Measurements from ENCODE around the gene IRGC. TPM values are rescaled to one million over a fixed set of nuclear protein-coding genes. Genes with fewer than 3 reads are reported as not detected.

Gene IRGC
- total and polyA plus RNA-seq, 2 donors, result 0.02 TPM; not detected in 1

GRCh38 chr19:43688059-43688701 is 27.7 kb upstream of the IRGC start:
- peaks cover 1 to 3% of the 10 kb centered on the region in 2 donors for H3K9me3 ChIP-seq (ENCODE audit: control insufficient read depth in 2 of 2, insufficient read depth in 1 of 2, low read length in 1 of 2)
- H3K36me3 ChIP-seq (ENCODE audit: control insufficient read depth in 2 of 2, insufficient read depth in 2 of 2, low read length in 1 of 2), result no peaks in the 10 kb centered on the region
- no peak overlapping the region for H3K27ac ChIP-seq (ENCODE audit: low read depth in 1 of 2, low read length in 1 of 2)
- no peak for DNase-seq (ENCODE audit: low read depth in 6 of 9, low spot score in 9 of 9)
- no peaks in the 10 kb centered on the region for H3K27me3 ChIP-seq (ENCODE audit: control insufficient read depth in 2 of 2, insufficient read depth in 1 of 2, low read length in 1 of 2)
- H3K4me1 ChIP-seq (ENCODE audit: control insufficient read depth in 2 of 2, insufficient read depth in 2 of 2, low read length in 2 of 2), result no peaks in the 10 kb centered on the region
- 86% methylated on average over 10 of the region's 10 CpGs for WGBS
- no peak overlapping the region for H3K4me3 ChIP-seq (ENCODE audit: low read length in 2 of 2)

- 64% methylated on average over 3 of the region's 3 CpGs for WGBS
- Histone ChIP-seq H3K36me3 (ENCODE audit: control insufficient read depth in 2 of 2, insufficient read depth in 2 of 2, low read length in 1 of 2) (no peaks in the 10 kb centered on the region), H3K27ac (ENCODE audit: low read depth in 1 of 2, low read length in 1 of 2) (no peak overlapping the region), H3K4me1 (ENCODE audit: control insufficient read depth in 2 of 2, insufficient read depth in 2 of 2, low read length in 2 of 2) (no peaks in the 10 kb centered on the region), H3K4me3 (ENCODE audit: low read length in 2 of 2) (no peak overlapping the region), H3K27me3 (ENCODE audit: control insufficient read depth in 2 of 2, insufficient read depth in 1 of 2, low read length in 1 of 2) (no peaks in the 10 kb centered on the region), H3K9me3 (ENCODE audit: control insufficient read depth in 2 of 2, insufficient read depth in 1 of 2, low read length in 1 of 2) (peaks cover 1 to 3% of the 10 kb centered on the region in 2 donors)
- no peak for DNase-seq (ENCODE audit: low read depth in 6 of 9, low spot score in 9 of 9)
Observed at GRCh38 chr19:43690444-43690843, 25.4 kb upstream of the IRGC start.

GRCh38 chr19:43690890-43691289 is 25.0 kb upstream of the IRGC start:
- DNase-seq (ENCODE audit: low read depth in 6 of 9, low spot score in 9 of 9), result no peak
- Histone ChIP-seq H3K36me3 (ENCODE audit: control insufficient read depth in 2 of 2, insufficient read depth in 2 of 2, low read length in 1 of 2) (no peaks in the 10 kb centered on the region), H3K9me3 (ENCODE audit: control insufficient read depth in 2 of 2, insufficient read depth in 1 of 2, low read length in 1 of 2) (peaks cover 1 to 3% of the 10 kb centered on the region in 2 donors), H3K27ac (ENCODE audit: low read depth in 1 of 2, low read length in 1 of 2) (no peak overlapping the region), H3K4me3 (ENCODE audit: low read length in 2 of 2) (no peak overlapping the region), H3K27me3 (ENCODE audit: control insufficient read depth in 2 of 2, insufficient read depth in 1 of 2, low read length in 1 of 2) (no peaks in the 10 kb centered on the region), H3K4me1 (ENCODE audit: control insufficient read depth in 2 of 2, insufficient read depth in 2 of 2, low read length in 2 of 2) (no peaks in the 10 kb centered on the region)
- WGBS, result 94% methylated on average over 3 of the region's 3 CpGs

- Histone ChIP-seq H3K4me3 (ENCODE audit: low read length in 2 of 2) (no peak overlapping the region), H3K27ac (ENCODE audit: low read depth in 1 of 2, low read length in 1 of 2) (no peak overlapping the region), H3K36me3 (ENCODE audit: control insufficient read depth in 2 of 2, insufficient read depth in 2 of 2, low read length in 1 of 2) (no peaks in the 10 kb centered on the region), H3K27me3 (ENCODE audit: control insufficient read depth in 2 of 2, insufficient read depth in 1 of 2, low read length in 1 of 2) (no peaks in the 10 kb centered on the region), H3K9me3 (ENCODE audit: control insufficient read depth in 2 of 2, insufficient read depth in 1 of 2, low read length in 1 of 2) (peaks cover 1 to 3% of the 10 kb centered on the region in 2 donors), H3K4me1 (ENCODE audit: control insufficient read depth in 2 of 2, insufficient read depth in 2 of 2, low read length in 2 of 2) (no peaks in the 10 kb centered on the region)
- no peak for DNase-seq (ENCODE audit: low read depth in 6 of 9, low spot score in 9 of 9)
- 97% methylated on average over 5 of the region's 5 CpGs for WGBS
Observed at GRCh38 chr19:43691755-43692154, 24.1 kb upstream of the IRGC start.

GRCh38 chr19:43692385-43692784 is 23.5 kb upstream of the IRGC start:
- H3K9me3 ChIP-seq (ENCODE audit: control insufficient read depth in 2 of 2, insufficient read depth in 1 of 2, low read length in 1 of 2), result peaks cover 1 to 3% of the 10 kb centered on the region in 2 donors
- DNase-seq (ENCODE audit: low read depth in 6 of 9, low spot score in 9 of 9), result no peak
- no peaks in the 10 kb centered on the region for H3K4me1 ChIP-seq (ENCODE audit: control insufficient read depth in 2 of 2, insufficient read depth in 2 of 2, low read length in 2 of 2)
- H3K27ac ChIP-seq (ENCODE audit: low read depth in 1 of 2, low read length in 1 of 2), result no peak overlapping the region
- 89% methylated on average over 2 of the region's 2 CpGs for WGBS
- peaks cover 0 to 1% of the 10 kb centered on the region in 2 donors for H3K27me3 ChIP-seq (ENCODE audit: control insufficient read depth in 2 of 2, insufficient read depth in 1 of 2, low read length in 1 of 2)
- H3K36me3 ChIP-seq (ENCODE audit: control insufficient read depth in 2 of 2, insufficient read depth in 2 of 2, low read length in 1 of 2), result no peaks in the 10 kb centered on the region
- H3K4me3 ChIP-seq (ENCODE audit: low read length in 2 of 2), result no peak overlapping the region

GRCh38 chr19:43692877-43693276 is 23.0 kb upstream of the IRGC start:
- no peak overlapping the region for H3K4me3 ChIP-seq (ENCODE audit: low read length in 2 of 2)
- no peak overlapping the region for H3K27ac ChIP-seq (ENCODE audit: low read depth in 1 of 2, low read length in 1 of 2)

GRCh38 chr19:43694553-43694952 is 21.3 kb upstream of the IRGC start:
- WGBS, result 83% methylated on average over 5 of the region's 5 CpGs

More at GRCh38 chr19:43692877-43693276, 23.0 kb upstream of the IRGC start:
- WGBS, result 92% methylated on average over 4 of the region's 4 CpGs
- H3K4me1 ChIP-seq (ENCODE audit: control insufficient read depth in 2 of 2, insufficient read depth in 2 of 2, low read length in 2 of 2), result no peaks in the 10 kb centered on the region
- no peaks in the 10 kb centered on the region for H3K36me3 ChIP-seq (ENCODE audit: control insufficient read depth in 2 of 2, insufficient read depth in 2 of 2, low read length in 1 of 2)
- DNase-seq (ENCODE audit: low read depth in 6 of 9, low spot score in 9 of 9), result no peak
- H3K9me3 ChIP-seq (ENCODE audit: control insufficient read depth in 2 of 2, insufficient read depth in 1 of 2, low read length in 1 of 2), result peaks cover 1 to 3% of the 10 kb centered on the region in 2 donors
- H3K27me3 ChIP-seq (ENCODE audit: control insufficient read depth in 2 of 2, insufficient read depth in 1 of 2, low read length in 1 of 2), result peaks cover 0 to 5% of the 10 kb centered on the region in 2 donors

GRCh38 chr19:43695985-43696704 is 19.7 kb upstream of the IRGC start:
- 87% methylated on average over 6 of the region's 6 CpGs for WGBS

More at GRCh38 chr19:43694553-43694952, 21.3 kb upstream of the IRGC start:
- H3K36me3 ChIP-seq (ENCODE audit: control insufficient read depth in 2 of 2, insufficient read depth in 2 of 2, low read length in 1 of 2), result no peaks in the 10 kb centered on the region
- H3K4me3 ChIP-seq (ENCODE audit: low read length in 2 of 2), result no peak overlapping the region
- no peak for DNase-seq (ENCODE audit: low read depth in 6 of 9, low spot score in 9 of 9)
- H3K27ac ChIP-seq (ENCODE audit: low read depth in 1 of 2, low read length in 1 of 2), result no peak overlapping the region
- peaks cover 0 to 3% of the 10 kb centered on the region in 2 donors for H3K4me1 ChIP-seq (ENCODE audit: control insufficient read depth in 2 of 2, insufficient read depth in 2 of 2, low read length in 2 of 2)
- peaks cover 0 to 18% of the 10 kb centered on the region in 2 donors for H3K27me3 ChIP-seq (ENCODE audit: control insufficient read depth in 2 of 2, insufficient read depth in 1 of 2, low read length in 1 of 2)
- peaks cover 1 to 3% of the 10 kb centered on the region in 2 donors for H3K9me3 ChIP-seq (ENCODE audit: control insufficient read depth in 2 of 2, insufficient read depth in 1 of 2, low read length in 1 of 2)

GRCh38 chr19:43697295-43697694 is 18.6 kb upstream of the IRGC start:
- peaks cover 3 to 5% of the 10 kb centered on the region in 2 donors for H3K4me1 ChIP-seq (ENCODE audit: control insufficient read depth in 2 of 2, insufficient read depth in 2 of 2, low read length in 2 of 2)
- WGBS, result 87% methylated on average over 5 of the region's 5 CpGs
- H3K9me3 ChIP-seq (ENCODE audit: control insufficient read depth in 2 of 2, insufficient read depth in 1 of 2, low read length in 1 of 2), result no peaks in the 10 kb centered on the region
- H3K27ac ChIP-seq (ENCODE audit: low read depth in 1 of 2, low read length in 1 of 2), result no peak overlapping the region
- H3K27me3 ChIP-seq (ENCODE audit: control insufficient read depth in 2 of 2, insufficient read depth in 1 of 2, low read length in 1 of 2), result peaks cover 3 to 30% of the 10 kb centered on the region in 2 donors
- no peak overlapping the region for H3K4me3 ChIP-seq (ENCODE audit: low read length in 2 of 2)
- H3K36me3 ChIP-seq (ENCODE audit: control insufficient read depth in 2 of 2, insufficient read depth in 2 of 2, low read length in 1 of 2), result no peaks in the 10 kb centered on the region
- DNase-seq (ENCODE audit: low read depth in 6 of 9, low spot score in 9 of 9), result no peak

More at GRCh38 chr19:43695985-43696704, 19.7 kb upstream of the IRGC start:
- peaks cover 3 to 5% of the 10 kb centered on the region in 2 donors for H3K4me1 ChIP-seq (ENCODE audit: control insufficient read depth in 2 of 2, insufficient read depth in 2 of 2, low read length in 2 of 2)
- no peak overlapping the region for H3K27ac ChIP-seq (ENCODE audit: low read depth in 1 of 2, low read length in 1 of 2)
- no peak overlapping the region for H3K4me3 ChIP-seq (ENCODE audit: low read length in 2 of 2)
- H3K27me3 ChIP-seq (ENCODE audit: control insufficient read depth in 2 of 2, insufficient read depth in 1 of 2, low read length in 1 of 2), result peaks cover 3 to 30% of the 10 kb centered on the region in 2 donors
- peaks cover 1 to 3% of the 10 kb centered on the region in 2 donors for H3K9me3 ChIP-seq (ENCODE audit: control insufficient read depth in 2 of 2, insufficient read depth in 1 of 2, low read length in 1 of 2)
- H3K36me3 ChIP-seq (ENCODE audit: control insufficient read depth in 2 of 2, insufficient read depth in 2 of 2, low read length in 1 of 2), result no peaks in the 10 kb centered on the region
- DNase-seq (ENCODE audit: low read depth in 6 of 9, low spot score in 9 of 9), result no peak

Data from thymus (tissue), 11 donors.